Breast epithelium (tissue), 4 donors: ENCODE measurements around the gene FGF2. TPM values are rescaled to one million over a fixed set of nuclear protein-coding genes. Genes with fewer than 3 reads are reported as not detected.

Experiments
- DNase-seq, 2 donors: peaks; one replicate each; pipeline ENCODE4 v3.0.0-alpha.2; 2019; ENCODE audit warnings: low spot score in 2 of 2
- H3K27ac ChIP-seq, 2 donors: fragments of 200-600 bp; sonication (generic) in 1 of 2; one replicate each; pipeline ENCODE4 v1.5.1; 2016 to 2019; ENCODE audit warnings: mild to moderate bottlenecking in 1 of 2
- H3K27me3 ChIP-seq, 2 donors: fragments of 200-600 bp; sonication (generic) in 1 of 2; one replicate each; pipeline versions ENCODE4 v1.5.1 to v1.6.0; 2017 to 2019; ENCODE audit warnings: control low read depth in 1 of 2, mild to moderate bottlenecking in 1 of 2
- H3K36me3 ChIP-seq: fragments of 200-600 bp; one replicate; pipeline ENCODE4 v1.5.1; 2019
- H3K4me1 ChIP-seq, 2 donors: fragments of 200-600 bp; sonication (generic); one replicate each; pipeline ENCODE4 v1.5.1; 2016 to 2019; ENCODE audit warnings: control low read depth in 1 of 2
- H3K4me3 ChIP-seq, 3 donors: fragments of 200-600 bp; sonication (generic); 1 replicate in 2 of 3; 2 replicates in 1 of 3; pipeline ENCODE4 v1.5.1; 2016 to 2019; ENCODE audit warnings: mild to moderate bottlenecking in 3 of 3, moderate library complexity in 2 of 3
- H3K9me3 ChIP-seq, 2 donors: fragments of 200-600 bp; sonication (generic) in 1 of 2; one replicate each; pipeline ENCODE4 v1.5.1; 2016 to 2019; ENCODE audit warnings: control low read depth in 1 of 2
- POLR2A ChIP-seq: fragments of 450-650 bp; IDR thresholded peaks from one replicate; pipeline ENCODE4 v1.6.1; 2016; ENCODE audit warnings: antibody characterized with exemption, mild to moderate bottlenecking, moderate library complexity
- POLR2AphosphoS5 ChIP-seq, 3 donors: sonication (generic); formaldehyde crosslinking; IDR thresholded peaks; one replicate each; pipeline ENCODE4 v1.6.1; 2017; ENCODE audit warnings: antibody characterized with exemption in 3 of 3
- intact Hi-C: fragments of 100-400 bp; cut with DNase I; formaldehyde crosslinking; loops from one replicate; pipeline ENCODE4 v1.15.1; 2023; ENCODE audit warnings: low total_unique reads
- total RNA-seq, 3 donors: library from RNA; depleted of rRNA; stranded (reverse); fragments of >200 nt; gene quantifications; one replicate each; pipeline ENCODE4 v1.1.0, GENCODE V29; 2016
- TF ChIP-seq, protein P1 (sequence below), 3 donors: fragments of 450-650 bp; IDR thresholded peaks; one replicate each; pipeline ENCODE4 v1.5.1; 2016 to 2017; ENCODE audit warnings: antibody characterized with exemption in 3 of 3, mild to moderate bottlenecking in 3 of 3, moderate library complexity in 3 of 3

The FGF2 gene
- total RNA-seq, result 10 to 100 TPM; 21.6 to 53.6 (median 33.0) TPM

DNA sequence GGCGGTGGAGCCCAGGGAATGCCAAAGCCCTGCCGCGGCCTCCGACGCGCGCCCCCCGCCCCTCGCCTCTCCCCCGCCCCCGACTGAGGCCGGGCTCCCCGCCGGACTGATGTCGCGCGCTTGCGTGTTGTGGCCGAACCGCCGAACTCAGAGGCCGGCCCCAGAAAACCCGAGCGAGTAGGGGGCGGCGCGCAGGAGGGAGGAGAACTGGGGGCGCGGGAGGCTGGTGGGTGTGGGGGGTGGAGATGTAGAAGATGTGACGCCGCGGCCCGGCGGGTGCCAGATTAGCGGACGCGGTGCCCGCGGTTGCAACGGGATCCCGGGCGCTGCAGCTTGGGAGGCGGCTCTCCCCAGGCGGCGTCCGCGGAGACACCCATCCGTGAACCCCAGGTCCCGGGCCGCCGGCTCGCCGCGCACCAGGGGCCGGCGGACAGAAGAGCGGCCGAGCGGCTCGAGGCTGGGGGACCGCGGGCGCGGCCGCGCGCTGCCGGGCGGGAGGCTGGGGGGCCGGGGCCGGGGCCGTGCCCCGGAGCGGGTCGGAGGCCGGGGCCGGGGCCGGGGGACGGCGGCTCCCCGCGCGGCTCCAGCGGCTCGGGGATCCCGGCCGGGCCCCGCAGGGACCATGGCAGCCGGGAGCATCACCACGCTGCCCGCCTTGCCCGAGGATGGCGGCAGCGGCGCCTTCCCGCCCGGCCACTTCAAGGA, at the start of gene FGF2:
Gene FGF2 (plus strand): TSS at position 279 of the 705 bp plus-strand sequence. CDS start 344 bp downstream, at position 623.
- Histone ChIP-seq H3K4me3 (peak within 1 kb of the TSS; percentile 78 to 82 (median 79)), H3K4me1 (peaks cover 5 to 7% of the 10 kb centered on the region in 2 donors), H3K36me3 (no peaks in the 10 kb centered on the region), H3K27ac (peak within 1 kb of the TSS; percentile 92), H3K9me3 (no peaks in the 10 kb centered on the region), H3K27me3 (no peaks in the 10 kb centered on the region)
- intact Hi-C loops, result no loop called here
- peak; percentile 41 to 52 for DNase-seq
- TF ChIP-seq POLR2AphosphoS5 (IDR thresholded peaks at IDR 0.05), result peak in 1 of 3 donors; percentile 29
- TF ChIP-seq, protein P1, sequence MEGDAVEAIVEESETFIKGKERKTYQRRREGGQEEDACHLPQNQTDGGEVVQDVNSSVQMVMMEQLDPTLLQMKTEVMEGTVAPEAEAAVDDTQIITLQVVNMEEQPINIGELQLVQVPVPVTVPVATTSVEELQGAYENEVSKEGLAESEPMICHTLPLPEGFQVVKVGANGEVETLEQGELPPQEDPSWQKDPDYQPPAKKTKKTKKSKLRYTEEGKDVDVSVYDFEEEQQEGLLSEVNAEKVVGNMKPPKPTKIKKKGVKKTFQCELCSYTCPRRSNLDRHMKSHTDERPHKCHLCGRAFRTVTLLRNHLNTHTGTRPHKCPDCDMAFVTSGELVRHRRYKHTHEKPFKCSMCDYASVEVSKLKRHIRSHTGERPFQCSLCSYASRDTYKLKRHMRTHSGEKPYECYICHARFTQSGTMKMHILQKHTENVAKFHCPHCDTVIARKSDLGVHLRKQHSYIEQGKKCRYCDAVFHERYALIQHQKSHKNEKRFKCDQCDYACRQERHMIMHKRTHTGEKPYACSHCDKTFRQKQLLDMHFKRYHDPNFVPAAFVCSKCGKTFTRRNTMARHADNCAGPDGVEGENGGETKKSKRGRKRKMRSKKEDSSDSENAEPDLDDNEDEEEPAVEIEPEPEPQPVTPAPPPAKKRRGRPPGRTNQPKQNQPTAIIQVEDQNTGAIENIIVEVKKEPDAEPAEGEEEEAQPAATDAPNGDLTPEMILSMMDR (IDR thresholded peaks at IDR 0.05), result no peak
- TF ChIP-seq POLR2A, result no peak

DNA sequence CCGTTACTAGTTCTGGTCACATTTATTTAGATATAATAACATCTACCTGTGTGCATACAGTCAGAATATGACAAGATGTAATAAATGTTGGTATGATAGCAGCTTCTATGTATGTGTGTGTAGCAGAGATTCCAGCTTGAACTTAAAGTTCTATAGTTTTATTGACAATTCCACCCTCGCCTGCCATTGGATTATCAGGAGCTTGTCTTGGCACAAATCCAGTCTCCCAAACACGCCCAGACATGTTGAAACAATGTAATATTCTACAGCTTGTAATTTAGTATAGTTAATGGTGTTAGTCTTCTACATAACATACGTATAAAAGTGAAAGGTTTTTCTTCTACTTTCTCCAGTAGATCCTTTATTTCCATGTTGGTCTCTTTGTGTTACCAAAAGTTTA, 49.7 kb upstream of the FGF2 start:
- Histone ChIP-seq H3K4me1 (peaks cover 0 to 4% of the 10 kb centered on the region in 2 donors), H3K27me3 (no peaks in the 10 kb centered on the region), H3K36me3 (no peaks in the 10 kb centered on the region), H3K27ac (no peak overlapping the region), H3K4me3 (no peak overlapping the region), H3K9me3 (no peaks in the 10 kb centered on the region)
- intact Hi-C loops, result no loop called here
- DNase-seq, result no peak
- TF ChIP-seq POLR2AphosphoS5 (IDR thresholded peaks at IDR 0.05), result no peak
- TF ChIP-seq POLR2A, result no peak
- TF ChIP-seq, protein P1 (IDR thresholded peaks at IDR 0.05), result no peak

DNA sequence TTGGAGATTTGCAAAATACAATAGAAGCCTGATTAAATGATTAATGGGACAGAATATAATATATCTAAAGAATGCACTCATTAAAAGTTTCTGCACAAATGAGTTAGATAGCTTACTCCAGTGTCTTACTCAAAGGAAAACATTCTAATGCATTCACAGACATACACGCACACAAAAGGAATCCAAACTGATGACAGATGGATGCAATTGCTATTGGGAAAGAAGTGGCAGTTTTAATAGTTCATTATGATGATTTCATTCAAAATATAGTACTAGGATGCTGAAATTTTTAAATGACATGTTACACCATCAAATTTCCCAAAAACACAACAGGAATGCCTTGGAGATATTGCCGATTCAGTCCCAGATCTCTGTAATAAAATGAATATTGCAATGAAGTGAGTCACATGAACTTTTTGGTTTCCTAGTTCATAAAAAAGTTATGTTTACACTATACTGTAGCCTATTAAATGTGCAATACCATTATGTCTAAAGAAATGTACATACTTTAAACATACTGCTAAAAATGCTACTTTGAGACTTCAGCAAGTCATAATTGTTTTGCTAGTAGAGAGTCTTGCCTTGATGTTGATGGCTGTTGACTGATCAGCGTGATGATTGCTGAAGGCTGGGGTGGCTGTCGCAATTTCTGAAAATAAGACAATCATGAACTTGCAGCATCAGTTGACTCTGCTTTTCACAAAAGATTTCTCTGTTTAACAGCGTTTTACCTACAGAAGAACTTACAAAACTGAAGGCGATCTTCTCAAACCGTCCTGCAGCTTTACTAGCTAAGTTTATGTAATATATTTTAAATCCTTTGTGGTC, 48.6 kb upstream of the FGF2 start:
- Histone ChIP-seq H3K4me3 (no peak overlapping the region), H3K27ac (no peak overlapping the region), H3K4me1 (no peaks in the 10 kb centered on the region), H3K36me3 (no peaks in the 10 kb centered on the region), H3K27me3 (no peaks in the 10 kb centered on the region), H3K9me3 (no peaks in the 10 kb centered on the region)
- TF ChIP-seq POLR2AphosphoS5 (IDR thresholded peaks at IDR 0.05) (no peak), POLR2A (no peak)
- TF ChIP-seq, protein P1 (IDR thresholded peaks at IDR 0.05), result no peak
- no peak for DNase-seq
- intact Hi-C loops, result no loop called here

DNA sequence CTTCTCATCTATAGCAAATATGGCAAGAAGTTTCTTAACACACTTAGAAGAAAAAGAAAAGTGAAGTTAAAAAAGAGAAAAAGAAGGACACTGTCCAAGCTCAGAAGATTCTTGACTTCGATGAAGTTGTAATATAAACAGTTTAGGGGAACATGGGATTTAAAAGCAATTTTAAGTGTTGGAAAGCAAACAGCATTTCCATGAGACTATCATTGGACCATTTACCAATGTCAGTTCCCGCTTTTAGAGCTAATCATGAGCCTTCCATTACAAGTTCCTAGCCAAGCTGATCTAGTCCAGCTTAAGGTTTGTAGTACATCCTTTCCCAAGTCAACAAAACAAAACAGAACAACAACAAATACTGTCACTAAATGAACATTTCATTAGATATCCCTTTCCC, 45.1 kb upstream of the FGF2 start:
- intact Hi-C loops, result no loop called here
- no peak overlapping the region for H3K4me3 ChIP-seq
- H3K27ac ChIP-seq, result no peak overlapping the region
- TF ChIP-seq POLR2A (no peak), POLR2AphosphoS5 (IDR thresholded peaks at IDR 0.05) (no peak)
- TF ChIP-seq, protein P1 (IDR thresholded peaks at IDR 0.05), result no peak
- H3K36me3 ChIP-seq, result no peaks in the 10 kb centered on the region
- no peaks in the 10 kb centered on the region for H3K9me3 ChIP-seq
- no peaks in the 10 kb centered on the region for H3K4me1 ChIP-seq
- no peak for DNase-seq
- no peaks in the 10 kb centered on the region for H3K27me3 ChIP-seq
